GM12878 (cell line): ENCODE measurements around the gene BRD1. TPM values are rescaled to one million over a fixed set of nuclear protein-coding genes. Genes with fewer than 3 reads are reported as not detected.

Experiments used
- ATAC-seq: fragments of 200-7000 bp; cut with Tn5 transposase; 3 replicates; pipeline ENCODE4 v1.9.1; 2020; ENCODE audit warnings: mild to moderate bottlenecking, moderate library complexity
- BruUV-seq: library from RNA; stranded (reverse); fragments of 400-500 nt; replicated peaks from 2 replicates; lab custom pipeline; 2021; lab: Mats Ljungman, UMichigan
- CTCF ChIA-PET: fragments of 300-600 bp; sonication (Branson Sonifier 250); formaldehyde crosslinking; extraction: SDS; loops from one replicate; lab custom pipeline; 2021; ENCODE audit warnings: inconsistent platforms; lab: Yijun Ruan, JAX
- POLR2A ChIA-PET: fragments of 350-600 bp; formaldehyde crosslinking; extraction: SDS; loops from one replicate; lab custom pipeline; 2021; ENCODE audit warnings: inconsistent platforms; lab: Charles Lee
- RAD21 ChIA-PET: fragments of 300-600 bp; sonication (Branson Sonifier 250); formaldehyde crosslinking; loops from one replicate; lab custom pipeline; 2023; ENCODE audit warnings: antibody characterized with exemption; ENCODE audit not compliant: unreplicated experiment; lab: Charles Lee
- SMC1A ChIA-PET: fragments of 300-600 bp; sonication (Branson Sonifier 250); formaldehyde crosslinking; loops from one replicate; lab custom pipeline; 2023; ENCODE audit not compliant: unreplicated experiment, uncharacterized antibody; lab: Charles Lee
- DNase-seq: peaks from one replicate; pipeline ENCODE4 v3.0.0-alpha.2; 2011; ENCODE audit warnings: low read depth, low spot score
- FAIRE-seq: peaks from 3 replicates; lab custom pipeline; 2011; peaks lifted over from hg19 to GRCh38; lab: Jason Lieb, UNC
- H2AFZ ChIP-seq: 2 replicates; pipeline ENCODE4 v1.6.0; 2011; ENCODE audit warnings: low read depth, low read length, control low read depth; ENCODE audit not compliant: control insufficient read depth
- H3K27ac ChIP-seq: 2 replicates; pipeline ENCODE4 v1.5.1; 2011; ENCODE audit warnings: control low read depth; ENCODE audit not compliant: control insufficient read depth, insufficient read depth
- H3K27me3 ChIP-seq, 2 experiments: replicated peaks in 1 of 2; 2 replicates each; pipeline versions ENCODE4 v1.6.0 to v1.6.1; 2011; ENCODE audit warnings: low read length in 1 of 2; ENCODE audit not compliant: control insufficient read depth in 2 of 2, insufficient read depth in 2 of 2
- H3K36me3 ChIP-seq, 2 experiments: 2 replicates each; pipeline ENCODE4 v1.5.1; 2011; ENCODE audit warnings: low read length in 1 of 2; ENCODE audit not compliant: control insufficient read depth in 2 of 2, insufficient read depth in 2 of 2
- H3K4me1 ChIP-seq: 2 replicates; pipeline ENCODE4 v1.6.1; 2011; ENCODE audit warnings: mild to moderate bottlenecking, low read length, moderate library complexity, mixed read lengths; ENCODE audit not compliant: control insufficient read depth, insufficient read depth
- H3K4me2 ChIP-seq: 2 replicates; pipeline ENCODE4 v1.6.0; 2011; ENCODE audit warnings: control low read depth; ENCODE audit not compliant: control insufficient read depth, insufficient read depth
- H3K4me3 ChIP-seq: fragments of 200-600 bp; sonication (generic); 2 replicates; pipeline ENCODE4 v1.5.1; 2016
- H3K79me2 ChIP-seq: 2 replicates; pipeline ENCODE4 v1.6.0; 2011; ENCODE audit warnings: low read length; ENCODE audit not compliant: control insufficient read depth, insufficient read depth
- H3K9ac ChIP-seq: 2 replicates; pipeline ENCODE4 v1.8.0; 2011; ENCODE audit warnings: low read length, control low read depth, mixed read lengths; ENCODE audit not compliant: control insufficient read depth, insufficient read depth
- H3K9me3 ChIP-seq: replicated peaks from 3 replicates; pipeline ENCODE4 v1.5.1; 2011; ENCODE audit warnings: mild to moderate bottlenecking, low read length; ENCODE audit not compliant: control insufficient read depth, insufficient read depth
- H4K20me1 ChIP-seq: 2 replicates; pipeline ENCODE4 v1.6.0; 2011; ENCODE audit not compliant: control insufficient read depth, insufficient read depth
- BACH1 ChIP-seq: fragments of 450-650 bp; IDR thresholded peaks from 2 replicates; pipeline ENCODE4 v1.6.1; 2017; ENCODE audit warnings: mild to moderate bottlenecking, borderline replicate concordance
- KLF5 ChIP-seq: fragments of 450-650 bp; IDR thresholded peaks from 2 replicates; pipeline ENCODE4 v1.6.1; 2014; ENCODE audit warnings: mild to moderate bottlenecking; ENCODE audit not compliant: partially characterized antibody
- RB1 ChIP-seq: fragments of 450-650 bp; formaldehyde crosslinking; IDR thresholded peaks from 2 replicates; pipeline ENCODE4 v1.6.1; 2017; ENCODE audit warnings: mild to moderate bottlenecking, borderline replicate concordance
- SMARCA5 ChIP-seq: fragments of 450-650 bp; IDR thresholded peaks from 2 replicates; pipeline ENCODE4 v1.6.1; 2017; ENCODE audit warnings: mild to moderate bottlenecking
- WGBS: methylation state at CpG from one replicate; pipeline ENCODE4 v1.1.6; 2016; ENCODE audit warnings: low lambda C conversion rate; ENCODE audit not compliant: insufficient replicate concordance, insufficient coverage; ENCODE audit errors: missing lambda C conversion rate; 5-methylcytosine and 5-hydroxymethylcytosine counted together
- in situ Hi-C: fragments of 300-500 bp; cut with MboI; formaldehyde crosslinking; loops from 9 replicates; pipeline ENCODE4 v1.14.3; 2018; ENCODE audit warnings: mixed read lengths
- intact Hi-C: fragments of 100-400 bp; cut with micrococcal nuclease; formaldehyde crosslinking; loops from one replicate; pipeline ENCODE4 v1.14.2; 2022; ENCODE audit not compliant: unreplicated experiment
- polyA plus RNA-seq, 11 experiments: library from polyadenylated mRNA; depleted of rRNA in 4 of 11; unstranded in 6 of 11; stranded (reverse) in 5 of 11; fragments of >200 nt; fragmentation: Nextera tagmentation in 4 of 11; fragmentation: Illumina TruSeq in 1 of 11; extraction: Ambion mirVana in 4 of 11; extraction: Trizol in 1 of 11; gene quantifications; 1 replicate in 1 of 11; 2 replicates in 10 of 11; pipeline versions ENCODE4 v1.2.1 to v1.2.3, GENCODE V29; 2011 to 2016; ENCODE audit warnings: inconsistent platforms in 2 of 11, missing spikeins in 2 of 11, low read depth in 1 of 11
- total RNA-seq, 4 experiments: library from RNA; depleted of rRNA in 3 of 4; stranded (reverse); fragments of >200 nt in 3 of 4; fragmentation: Illumina TruSeq in 1 of 4; extraction: Trizol in 1 of 4; gene quantifications; 2 replicates each; pipeline versions ENCODE4 v1.2.1 to v1.2.3, GENCODE V29; 2013 to 2021
- TF ChIP-seq, protein P1 (sequence below): fragments of 450-650 bp; IDR thresholded peaks from 2 replicates; pipeline ENCODE4 v1.6.1; 2016; ENCODE audit warnings: mild to moderate bottlenecking
- TF ChIP-seq, protein P2 (sequence below): fragments of 450-650 bp; IDR thresholded peaks from 2 replicates; pipeline ENCODE4 v1.6.1; 2017; ENCODE audit warnings: mild to moderate bottlenecking, low read depth, inconsistent platforms; ENCODE audit not compliant: poor library complexity, severe bottlenecking
- TF ChIP-seq, protein P3 (sequence below): IDR thresholded peaks from 2 replicates; pipeline ENCODE4 v1.6.1; 2011; ENCODE audit warnings: low read depth, low read length, improper control_type of control experiment, borderline replicate concordance

BRD1 gene
- total and polyA plus RNA-seq, 10 of the 15 experiments (the other 5 are each of a cell fraction or from before 2014, with no cell fraction given): 0.90 to 26.4 (median 7.1) TPM

DNA sequence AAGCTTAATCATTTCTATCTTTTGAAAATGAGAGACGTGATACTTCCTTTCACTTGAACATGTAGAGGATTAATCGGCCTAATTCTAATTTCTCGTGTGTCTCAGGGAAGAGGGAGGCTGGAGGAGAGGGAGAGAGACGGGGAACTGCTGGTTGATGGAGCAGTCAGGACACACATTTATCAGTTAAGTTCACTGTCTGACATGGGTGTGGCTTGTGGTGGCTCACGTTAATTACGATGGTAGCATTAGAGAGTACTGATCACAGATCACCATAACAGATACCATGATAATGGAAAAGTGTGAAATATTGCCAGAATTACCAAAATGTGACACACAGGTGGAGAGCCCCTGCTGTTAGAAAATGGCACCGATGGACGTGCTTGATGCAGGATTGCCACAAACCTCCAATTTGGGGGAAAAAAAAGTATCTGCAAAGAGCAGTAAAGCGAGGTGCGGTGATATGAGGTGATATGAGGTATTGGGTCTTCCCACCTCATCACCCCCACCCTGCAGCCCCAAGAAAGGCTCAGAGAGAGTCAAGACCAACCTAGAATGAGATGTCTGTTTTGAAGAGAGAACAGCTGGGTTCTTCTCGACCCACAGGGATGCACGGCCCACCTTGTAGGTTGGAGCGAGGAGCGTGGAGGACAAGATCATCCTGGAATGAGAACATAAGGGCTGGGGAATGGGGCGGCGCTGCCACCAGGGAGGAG lies 45.7 kb upstream of the BRD1 start:
- H3K4me3 ChIP-seq: no peak overlapping the region
- in situ Hi-C loops: no loop called here
- no peak overlapping the region for H3K4me2 ChIP-seq
- BruUV-seq: no TSS peak
- TF ChIP-seq, protein P1, sequence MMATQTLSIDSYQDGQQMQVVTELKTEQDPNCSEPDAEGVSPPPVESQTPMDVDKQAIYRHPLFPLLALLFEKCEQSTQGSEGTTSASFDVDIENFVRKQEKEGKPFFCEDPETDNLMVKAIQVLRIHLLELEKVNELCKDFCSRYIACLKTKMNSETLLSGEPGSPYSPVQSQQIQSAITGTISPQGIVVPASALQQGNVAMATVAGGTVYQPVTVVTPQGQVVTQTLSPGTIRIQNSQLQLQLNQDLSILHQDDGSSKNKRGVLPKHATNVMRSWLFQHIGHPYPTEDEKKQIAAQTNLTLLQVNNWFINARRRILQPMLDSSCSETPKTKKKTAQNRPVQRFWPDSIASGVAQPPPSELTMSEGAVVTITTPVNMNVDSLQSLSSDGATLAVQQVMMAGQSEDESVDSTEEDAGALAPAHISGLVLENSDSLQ: no peak
- TF ChIP-seq KLF5 (no peak), RB1 (no peak), SMARCA5 (no peak), BACH1 (no peak)
- TF ChIP-seq, protein P2, sequence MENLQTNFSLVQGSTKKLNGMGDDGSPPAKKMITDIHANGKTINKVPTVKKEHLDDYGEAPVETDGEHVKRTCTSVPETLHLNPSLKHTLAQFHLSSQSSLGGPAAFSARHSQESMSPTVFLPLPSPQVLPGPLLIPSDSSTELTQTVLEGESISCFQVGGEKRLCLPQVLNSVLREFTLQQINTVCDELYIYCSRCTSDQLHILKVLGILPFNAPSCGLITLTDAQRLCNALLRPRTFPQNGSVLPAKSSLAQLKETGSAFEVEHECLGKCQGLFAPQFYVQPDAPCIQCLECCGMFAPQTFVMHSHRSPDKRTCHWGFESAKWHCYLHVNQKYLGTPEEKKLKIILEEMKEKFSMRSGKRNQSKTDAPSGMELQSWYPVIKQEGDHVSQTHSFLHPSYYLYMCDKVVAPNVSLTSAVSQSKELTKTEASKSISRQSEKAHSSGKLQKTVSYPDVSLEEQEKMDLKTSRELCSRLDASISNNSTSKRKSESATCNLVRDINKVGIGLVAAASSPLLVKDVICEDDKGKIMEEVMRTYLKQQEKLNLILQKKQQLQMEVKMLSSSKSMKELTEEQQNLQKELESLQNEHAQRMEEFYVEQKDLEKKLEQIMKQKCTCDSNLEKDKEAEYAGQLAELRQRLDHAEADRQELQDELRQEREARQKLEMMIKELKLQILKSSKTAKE: no peak
- TF ChIP-seq, protein P3, sequence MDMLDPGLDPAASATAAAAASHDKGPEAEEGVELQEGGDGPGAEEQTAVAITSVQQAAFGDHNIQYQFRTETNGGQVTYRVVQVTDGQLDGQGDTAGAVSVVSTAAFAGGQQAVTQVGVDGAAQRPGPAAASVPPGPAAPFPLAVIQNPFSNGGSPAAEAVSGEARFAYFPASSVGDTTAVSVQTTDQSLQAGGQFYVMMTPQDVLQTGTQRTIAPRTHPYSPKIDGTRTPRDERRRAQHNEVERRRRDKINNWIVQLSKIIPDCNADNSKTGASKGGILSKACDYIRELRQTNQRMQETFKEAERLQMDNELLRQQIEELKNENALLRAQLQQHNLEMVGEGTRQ: no peak
- DNase-seq (no peak), FAIRE-seq (no peak), ATAC-seq (no peak)
- peaks cover 42% of the 10 kb centered on the region for H3K79me2 ChIP-seq
- no peak overlapping the region for H2AFZ ChIP-seq
- RAD21 ChIA-PET: no interaction called here
- no peak overlapping the region for H3K27ac ChIP-seq
- H4K20me1 ChIP-seq: no peaks in the 10 kb centered on the region
- peaks cover 15% of the 10 kb centered on the region; the same call in 2 of the 3 replicates for H3K9me3 ChIP-seq
- H3K36me3 ChIP-seq: no peaks in the 10 kb centered on the region; a peak in 1 of 4 replicates
- POLR2A ChIA-PET: no interaction called here
- intact Hi-C loops: no loop called here
- no peak overlapping the region for H3K9ac ChIP-seq
- H3K4me1 ChIP-seq: no peaks in the 10 kb centered on the region
- CTCF ChIA-PET: no interaction called here
- SMC1A ChIA-PET: interaction anchor here (0.6 to 1.3 kb wide), 2 partner anchors 8 to 18 kb away, joined by 3 to 4 read pairs; no protein-coding TSS in a partner anchor
- H3K27me3 ChIP-seq: no peaks in the 10 kb centered on the region
- 92% methylated on average over 16 of the region's 16 CpGs for WGBS
